IPS DF 6.9 (cell line): Measurements from ENCODE around the gene MTAP.

Source experiments
- DNase-seq: peaks from one replicate; pipeline ENCODE4 v3.0.0-alpha.2; 2013; ENCODE audit warnings: low read depth, low spot score
- H3K27ac ChIP-seq: one replicate; pipeline ENCODE4 v1.5.1; 2013; ENCODE audit warnings: low read length, control low read depth
- H3K27me3 ChIP-seq: 2 replicates; pipeline ENCODE4 v1.6.1; 2013; ENCODE audit warnings: mild to moderate bottlenecking, low read length; ENCODE audit not compliant: control insufficient read depth, insufficient read depth
- H3K36me3 ChIP-seq: 2 replicates; pipeline ENCODE4 v1.6.1; 2013; ENCODE audit warnings: low read length; ENCODE audit not compliant: control insufficient read depth, insufficient read depth
- H3K4me1 ChIP-seq: 2 replicates; pipeline ENCODE4 v1.6.1; 2013; ENCODE audit warnings: low read length; ENCODE audit not compliant: control insufficient read depth, insufficient read depth
- H3K4me3 ChIP-seq: 2 replicates; pipeline ENCODE4 v1.5.1; 2013; ENCODE audit warnings: mild to moderate bottlenecking, low read length
- H3K9me3 ChIP-seq: 2 replicates; pipeline ENCODE4 v1.6.1; 2013; ENCODE audit warnings: low read length, inconsistent platforms; ENCODE audit not compliant: control insufficient read depth, insufficient read depth
- WGBS: extraction: QIAGEN DNeasy Blood & Tissue Kit; methylation state at CpG from one replicate; pipeline ENCODE4 v1.1.7; 2013; ENCODE audit warnings: mixed read lengths, missing lambda C conversion rate; ENCODE audit not compliant: insufficient read length, insufficient coverage; 5-methylcytosine and 5-hydroxymethylcytosine counted together

Gene MTAP

DNA sequence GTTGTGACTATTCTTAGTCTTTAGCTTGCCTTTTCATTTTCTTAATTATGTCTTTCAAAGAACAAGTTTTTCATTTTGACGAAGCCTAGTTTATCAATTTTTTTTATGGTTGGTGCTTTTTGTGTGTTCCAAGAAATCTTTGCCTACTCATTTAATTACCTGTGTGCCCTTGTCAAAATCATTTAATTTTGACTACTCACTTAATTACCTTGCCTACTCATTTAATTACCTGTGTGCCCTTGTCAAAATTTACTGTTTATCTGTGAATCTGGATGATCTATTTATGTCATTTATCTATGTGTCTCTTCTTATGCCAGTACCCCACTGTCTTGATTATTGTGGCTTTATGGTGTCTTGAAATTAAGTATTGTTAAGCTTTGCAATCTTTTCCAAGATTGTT is 63.9 kb downstream of the MTAP start:
- H3K4me3 ChIP-seq, result no peak overlapping the region
- no peaks in the 10 kb centered on the region for H3K9me3 ChIP-seq
- H3K36me3 ChIP-seq, result peaks cover 3% of the 10 kb centered on the region; the same call in 1 of the 2 replicates
- no peak for DNase-seq
- no peaks in the 10 kb centered on the region for H3K4me1 ChIP-seq
- no CpG with 5 or more reads among the region's 1 CpG for WGBS
- H3K27me3 ChIP-seq, result no peaks in the 10 kb centered on the region
- H3K27ac ChIP-seq, result no peak overlapping the region

- no peak overlapping the region for H3K4me3 ChIP-seq
- DNase-seq, result no peak
- H3K4me1 ChIP-seq, result no peaks in the 10 kb centered on the region
- H3K27me3 ChIP-seq, result no peaks in the 10 kb centered on the region
- H3K36me3 ChIP-seq, result no peaks in the 10 kb centered on the region
- H3K9me3 ChIP-seq, result no peaks in the 10 kb centered on the region
- no peak overlapping the region for H3K27ac ChIP-seq
- WGBS, result no CpG with 5 or more reads among the region's 3 CpGs
These were observed 69.0 kb downstream of the MTAP start for GRCh38 chr9:21871256-21871975.

DNA sequence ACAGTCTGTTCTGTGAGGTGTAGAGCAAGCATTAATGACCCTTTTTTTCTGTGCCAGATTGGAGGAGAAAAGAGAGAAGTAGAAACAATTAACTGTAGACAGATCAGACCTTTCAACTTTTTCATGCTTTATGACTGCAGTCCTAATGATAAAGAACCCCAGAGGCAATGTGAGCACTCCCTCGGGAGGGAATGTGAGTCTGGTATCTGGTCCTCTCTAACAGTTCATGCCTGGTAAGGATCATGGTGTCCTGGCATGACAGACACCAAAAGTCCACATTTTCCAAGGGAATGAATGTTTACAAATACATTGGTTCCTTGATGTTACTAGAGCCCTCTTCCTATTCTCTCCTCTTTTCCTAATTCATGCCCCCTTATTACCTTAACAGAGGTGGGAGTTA is 70.3 kb downstream of the MTAP start:
- Histone ChIP-seq H3K36me3 (no peaks in the 10 kb centered on the region), H3K9me3 (no peaks in the 10 kb centered on the region), H3K27me3 (no peaks in the 10 kb centered on the region), H3K27ac (no peak overlapping the region), H3K4me3 (no peak overlapping the region), H3K4me1 (no peaks in the 10 kb centered on the region)
- no CpG with 5 or more reads among the region's 1 CpG for WGBS
- DNase-seq, result no peak

DNA sequence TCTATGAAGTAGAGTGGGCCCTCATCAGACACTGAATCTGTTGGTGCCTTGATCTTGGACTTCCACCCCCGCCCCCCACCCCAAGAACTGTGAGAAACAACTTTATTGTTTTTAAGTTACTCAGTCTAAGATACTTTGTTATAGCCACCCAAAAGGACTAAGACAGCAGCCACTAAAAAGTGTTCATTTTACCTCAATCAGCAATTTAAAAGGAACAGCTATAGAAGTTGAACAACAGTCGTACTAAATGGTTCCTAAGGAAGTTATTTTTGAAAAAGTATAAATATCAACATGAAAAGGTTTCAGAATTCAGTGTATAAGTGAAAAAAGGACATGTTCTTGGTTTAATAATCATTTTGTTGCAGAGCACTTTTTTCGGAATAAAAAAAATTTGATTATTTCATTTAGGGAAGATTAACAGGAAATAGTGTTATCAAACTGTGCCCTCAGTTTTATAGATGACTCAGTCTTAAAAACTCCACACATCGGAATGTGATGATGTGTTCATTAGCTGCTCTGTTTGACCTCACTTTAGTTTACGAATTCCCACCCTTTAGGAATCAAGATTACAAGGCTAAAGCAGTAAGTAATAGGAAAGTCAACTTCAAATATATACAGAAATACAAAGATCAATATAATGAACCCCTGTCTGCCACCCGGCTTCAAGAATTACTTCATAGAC is 71.2 kb downstream of the MTAP start:
- Histone ChIP-seq H3K27ac (no peak overlapping the region), H3K4me3 (no peak overlapping the region), H3K9me3 (no peaks in the 10 kb centered on the region), H3K27me3 (no peaks in the 10 kb centered on the region), H3K36me3 (no peaks in the 10 kb centered on the region), H3K4me1 (no peaks in the 10 kb centered on the region)
- no peak for DNase-seq
- WGBS, result no CpG with 5 or more reads among the region's 6 CpGs

DNA sequence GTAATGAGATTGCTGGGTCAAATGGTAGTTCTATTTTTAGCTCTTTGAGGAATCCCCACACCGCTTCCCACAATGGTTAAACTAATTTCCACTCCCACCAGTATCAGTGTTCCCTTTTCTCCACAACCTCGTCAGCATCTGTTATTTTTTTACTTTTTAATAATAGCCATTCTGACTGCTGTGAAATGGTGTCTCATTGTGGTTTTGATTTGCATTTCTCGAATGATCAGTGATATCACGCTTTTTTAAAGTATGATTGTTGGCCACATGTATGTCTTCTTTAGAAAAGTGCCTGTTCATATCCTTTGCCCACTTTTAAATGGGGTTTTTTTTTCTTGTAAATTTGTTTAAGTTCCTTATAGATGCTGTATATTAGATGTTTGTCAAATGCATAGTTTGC is 73.5 kb downstream of the MTAP start:
- DNase-seq, result no peak
- no peaks in the 10 kb centered on the region; the same call in 1 of the 2 replicates for H3K9me3 ChIP-seq
- H3K4me3 ChIP-seq, result no peak overlapping the region
- no peaks in the 10 kb centered on the region for H3K27me3 ChIP-seq
- H3K27ac ChIP-seq, result no peak overlapping the region
- H3K4me1 ChIP-seq, result no peaks in the 10 kb centered on the region
- no CpG with 5 or more reads among the region's 4 CpGs for WGBS
- H3K36me3 ChIP-seq, result no peaks in the 10 kb centered on the region

DNA sequence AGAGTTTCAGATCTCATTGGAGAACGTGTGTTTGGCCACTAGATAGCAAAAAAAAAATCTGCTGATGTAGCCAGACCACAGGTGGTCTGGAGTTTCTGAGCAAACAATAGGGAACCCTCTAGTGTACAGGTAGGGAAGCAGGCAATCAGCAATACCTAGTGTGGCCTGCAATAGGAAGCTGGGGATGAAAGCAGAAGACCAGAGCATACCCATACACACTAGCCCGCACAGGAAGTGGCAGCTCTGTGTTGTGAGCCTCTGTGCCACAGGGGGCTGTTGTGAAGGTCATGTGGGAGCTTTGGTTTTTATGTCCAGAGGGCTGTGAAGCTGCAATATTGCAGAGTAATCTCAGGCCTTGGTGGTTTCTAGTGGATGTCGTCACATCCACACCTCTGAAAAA is 81.2 kb downstream of the MTAP start:
- Histone ChIP-seq H3K9me3 (no peaks in the 10 kb centered on the region; the same call in 1 of the 2 replicates), H3K4me1 (no peaks in the 10 kb centered on the region), H3K4me3 (no peak overlapping the region), H3K27me3 (no peaks in the 10 kb centered on the region), H3K36me3 (no peaks in the 10 kb centered on the region), H3K27ac (no peak overlapping the region)
- WGBS, result no CpG with 5 or more reads among the region's 3 CpGs
- DNase-seq, result no peak

- Histone ChIP-seq H3K27me3 (no peaks in the 10 kb centered on the region), H3K4me3 (no peak overlapping the region), H3K27ac (no peak overlapping the region), H3K9me3 (no peaks in the 10 kb centered on the region), H3K36me3 (no peaks in the 10 kb centered on the region; the same call in 1 of the 2 replicates), H3K4me1 (no peaks in the 10 kb centered on the region)
- DNase-seq, result no peak
- no CpG with 5 or more reads among the region's 1 CpG for WGBS
These were observed 87.2 kb downstream of the MTAP start for GRCh38 chr9:21889673-21890072.

GRCh38 chr9:21890696-21891095 is 88.3 kb downstream of the MTAP start:
- peaks cover 1% of the 10 kb centered on the region; the same call in 1 of the 2 replicates for H3K9me3 ChIP-seq
- H3K36me3 ChIP-seq, result no peaks in the 10 kb centered on the region; the same call in 1 of the 2 replicates
- no peaks in the 10 kb centered on the region for H3K27me3 ChIP-seq
- no CpG with 5 or more reads among the region's 5 CpGs for WGBS
- DNase-seq, result no peak
- no peak overlapping the region for H3K27ac ChIP-seq
- H3K4me3 ChIP-seq, result no peak overlapping the region
- H3K4me1 ChIP-seq, result no peaks in the 10 kb centered on the region

DNA sequence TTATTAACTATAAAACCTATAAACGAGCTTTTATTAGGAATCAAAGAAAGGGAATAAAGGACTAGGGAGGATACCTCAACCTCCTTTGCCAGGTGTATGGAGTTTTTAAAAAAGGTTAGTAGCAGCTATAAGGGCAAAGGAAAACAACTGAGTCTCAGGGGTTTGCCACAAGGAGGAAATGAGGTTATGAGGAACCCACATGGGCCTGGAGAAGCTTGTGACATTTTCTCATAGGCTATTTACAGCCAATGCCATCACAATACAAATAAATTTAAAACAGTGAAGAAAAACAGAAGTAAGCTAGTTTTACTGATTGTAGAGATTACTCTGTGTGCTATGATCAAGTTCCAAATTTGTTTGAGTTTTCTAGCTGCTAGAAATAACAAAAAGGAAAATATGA is 99.1 kb downstream of the MTAP start:
- no peak overlapping the region for H3K4me3 ChIP-seq
- no peak for DNase-seq
- H3K27ac ChIP-seq, result no peak overlapping the region
- H3K9me3 ChIP-seq, result no peaks in the 10 kb centered on the region; the same call in 1 of the 2 replicates
- no peaks in the 10 kb centered on the region for H3K4me1 ChIP-seq
- H3K36me3 ChIP-seq, result no peaks in the 10 kb centered on the region
- no CpG with 5 or more reads among the region's 1 CpG for WGBS
- H3K27me3 ChIP-seq, result no peaks in the 10 kb centered on the region

GRCh38 chr9:21902136-21902535 is 99.7 kb downstream of the MTAP start:
- WGBS, result no CpG with 5 or more reads among the region's 1 CpG
- Histone ChIP-seq H3K4me3 (no peak overlapping the region), H3K4me1 (no peaks in the 10 kb centered on the region), H3K36me3 (no peaks in the 10 kb centered on the region), H3K27ac (no peak overlapping the region), H3K27me3 (no peaks in the 10 kb centered on the region), H3K9me3 (no peaks in the 10 kb centered on the region; the same call in 1 of the 2 replicates)
- DNase-seq, result no peak
